ENCODE data around the gene HOMER2. TPM values are rescaled to one million over a fixed set of nuclear protein-coding genes. Genes with fewer than 3 reads are reported as not detected.
"Not testable (repeated sequence)": the region's sequence is repeated elsewhere in the genome, so short reads cannot be mapped to it uniquely, and the experiment has no call there.

Gene HOMER2
- 12.8 and 14.2 TPM in 2 replicates for total RNA-seq (2021)
- long read RNA-seq, partial matches to known transcripts = 0 of 4 reads
- long read RNA-seq, other reads (novel, unspliced or antisense) = 4 of 4 reads

DNA sequence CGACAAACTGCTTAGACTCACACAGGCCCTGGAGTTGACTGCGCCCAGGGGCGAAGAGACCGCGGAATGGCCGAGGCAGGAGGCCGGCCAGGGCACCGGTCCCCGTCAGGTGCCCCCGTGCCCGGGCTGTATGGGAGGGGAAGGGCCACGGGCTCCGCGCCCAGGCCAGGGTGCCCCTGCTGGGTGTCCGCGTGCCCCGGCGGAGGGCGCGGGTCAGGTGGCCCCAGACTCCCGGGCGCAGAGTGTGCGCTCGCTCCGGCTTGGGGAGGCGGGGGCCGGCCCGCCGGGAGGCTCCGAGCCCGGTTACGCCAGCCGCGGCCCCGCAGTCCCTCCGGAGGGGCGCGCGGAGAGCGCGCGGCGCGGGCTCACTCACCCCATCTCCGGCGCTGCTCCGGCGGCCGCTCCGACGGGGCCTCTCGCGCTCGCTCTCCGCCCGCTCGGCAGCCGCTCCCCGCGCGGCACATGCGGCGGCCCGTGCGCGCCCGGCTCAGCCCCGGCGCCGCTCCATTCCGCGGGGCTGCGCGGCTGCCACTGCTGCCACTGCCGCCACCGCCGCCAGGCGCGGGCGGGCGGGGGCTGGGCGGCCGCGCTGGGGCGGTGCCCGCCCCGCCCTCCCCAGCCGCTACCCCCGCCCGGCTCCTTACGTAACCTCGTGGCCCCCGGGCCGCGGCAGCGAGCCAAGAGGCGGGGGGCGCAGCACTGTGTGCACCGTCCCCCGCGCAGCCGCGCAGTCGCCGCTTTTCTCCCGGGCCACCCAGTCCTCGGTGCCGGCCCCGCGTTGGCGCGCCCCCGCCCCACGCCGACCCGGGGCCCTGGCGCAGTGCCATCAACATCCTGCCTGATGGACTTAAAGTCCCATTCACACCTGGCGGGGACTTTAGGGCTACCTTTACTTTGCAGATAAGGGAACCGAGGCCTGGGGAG, at the start of gene HOMER2:
Gene HOMER2, minus strand, starts transcription at position 563 of the 924 bp plus-strand sequence. Its CDS starts 185 bp downstream, at position 378.
- Histone ChIP-seq H2BK15ac (ENCODE audit: low read depth, low read length) (no peak within 1 kb of the TSS), H2BK12ac (ENCODE audit: insufficient read length, low read depth, low read length) (no peak within 1 kb of the TSS), H3K27me3 (ENCODE audit: insufficient read depth, low read length) (peaks cover 2% of the 10 kb centered on the region; the same call in 1 of the 2 replicates), H3K56ac (ENCODE audit: insufficient read length, low read depth, low read length) (no peak within 1 kb of the TSS), H4K5ac (ENCODE audit: insufficient read length, low read depth, low read length) (no peak within 1 kb of the TSS), H3K18ac (ENCODE audit: insufficient read length, low read depth, low read length) (no peak within 1 kb of the TSS), H3K14ac (ENCODE audit: insufficient read depth, low read length) (peak within 1 kb of the TSS; percentile 35; the same call in 1 of the 2 replicates), H2AFZ (ENCODE audit: low read length) (peak within 1 kb of the TSS; percentile 71), H3K4me2 (ENCODE audit: insufficient read depth, insufficient read length, low read length) (peak within 1 kb of the TSS; percentile 82), H4K8ac (replicated peaks; ENCODE audit: insufficient read length, low read depth, low read length) (no peak within 1 kb of the TSS), H3T11ph (ENCODE audit: low read length) (no peak within 1 kb of the TSS), H2BK20ac (ENCODE audit: low read depth, low read length, poor library complexity, severe bottlenecking) (no peak within 1 kb of the TSS), H2BK120ac (ENCODE audit: low read depth, low read length, poor library complexity, severe bottlenecking) (no peak within 1 kb of the TSS), H3K9me3 (ENCODE audit: control insufficient read depth, low read depth, low read length) (no peaks in the 10 kb centered on the region), H3K23me2 (ENCODE audit: insufficient read length, low read depth, low read length, poor library complexity, severe bottlenecking) (peaks cover 8% of the 10 kb centered on the region), H2BK5ac (ENCODE audit: insufficient read length, low read length) (no peak within 1 kb of the TSS), H3K4me1 (ENCODE audit: insufficient read depth, low read length) (no peaks in the 10 kb centered on the region), H3K79me2 (ENCODE audit: insufficient read depth, low read length) (no peaks in the 10 kb centered on the region), H3K27ac (ENCODE audit: insufficient read length, low read depth, low read length) (no peak within 1 kb of the TSS), H2AK5ac (ENCODE audit: insufficient read length, low read length) (no peak within 1 kb of the TSS), H3K4ac (ENCODE audit: low read depth, low read length) (no peak within 1 kb of the TSS), H4K91ac (ENCODE audit: insufficient read length, low read depth, low read length) (no peak within 1 kb of the TSS), H3K9ac (ENCODE audit: extremely low read depth, insufficient read length, low read length) (no peak within 1 kb of the TSS), H3K79me1 (ENCODE audit: insufficient read depth, low read depth, low read length, poor library complexity, severe bottlenecking) (no peaks in the 10 kb centered on the region), H3K23ac (ENCODE audit: insufficient read length, low read depth, low read length) (no peak within 1 kb of the TSS), H4K20me1 (ENCODE audit: control insufficient read depth, insufficient read depth, insufficient read length) (no peaks in the 10 kb centered on the region)
- WGBS (ENCODE audit: extremely low coverage, insufficient read length, low lambda C conversion rate) = no CpG with 5 or more reads among the region's 119 CpGs
- Mint-ChIP-seq H3K4me3 (peak within 1 kb of the TSS; percentile 64 to 83), H3K9me3 (no peaks in the 10 kb centered on the region), H3K27me3 (ENCODE audit: low read depth) (peaks cover 14% of the 10 kb centered on the region), H3K4me1 (peaks cover 5 to 8% of the 10 kb centered on the region in 2 experiments; a peak in 3 of 4 replicates), H3K27ac (no peak within 1 kb of the TSS), H3K36me3 (ENCODE audit: insufficient read depth in 1 of 3, low read depth in 3 of 3) (no peaks in the 10 kb centered on the region)
- TF ChIP-seq, protein P1, sequence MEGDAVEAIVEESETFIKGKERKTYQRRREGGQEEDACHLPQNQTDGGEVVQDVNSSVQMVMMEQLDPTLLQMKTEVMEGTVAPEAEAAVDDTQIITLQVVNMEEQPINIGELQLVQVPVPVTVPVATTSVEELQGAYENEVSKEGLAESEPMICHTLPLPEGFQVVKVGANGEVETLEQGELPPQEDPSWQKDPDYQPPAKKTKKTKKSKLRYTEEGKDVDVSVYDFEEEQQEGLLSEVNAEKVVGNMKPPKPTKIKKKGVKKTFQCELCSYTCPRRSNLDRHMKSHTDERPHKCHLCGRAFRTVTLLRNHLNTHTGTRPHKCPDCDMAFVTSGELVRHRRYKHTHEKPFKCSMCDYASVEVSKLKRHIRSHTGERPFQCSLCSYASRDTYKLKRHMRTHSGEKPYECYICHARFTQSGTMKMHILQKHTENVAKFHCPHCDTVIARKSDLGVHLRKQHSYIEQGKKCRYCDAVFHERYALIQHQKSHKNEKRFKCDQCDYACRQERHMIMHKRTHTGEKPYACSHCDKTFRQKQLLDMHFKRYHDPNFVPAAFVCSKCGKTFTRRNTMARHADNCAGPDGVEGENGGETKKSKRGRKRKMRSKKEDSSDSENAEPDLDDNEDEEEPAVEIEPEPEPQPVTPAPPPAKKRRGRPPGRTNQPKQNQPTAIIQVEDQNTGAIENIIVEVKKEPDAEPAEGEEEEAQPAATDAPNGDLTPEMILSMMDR (conservative IDR thresholded peaks at IDR 0.05) = no peak
- DNase-seq = peak; percentile 55

DNA sequence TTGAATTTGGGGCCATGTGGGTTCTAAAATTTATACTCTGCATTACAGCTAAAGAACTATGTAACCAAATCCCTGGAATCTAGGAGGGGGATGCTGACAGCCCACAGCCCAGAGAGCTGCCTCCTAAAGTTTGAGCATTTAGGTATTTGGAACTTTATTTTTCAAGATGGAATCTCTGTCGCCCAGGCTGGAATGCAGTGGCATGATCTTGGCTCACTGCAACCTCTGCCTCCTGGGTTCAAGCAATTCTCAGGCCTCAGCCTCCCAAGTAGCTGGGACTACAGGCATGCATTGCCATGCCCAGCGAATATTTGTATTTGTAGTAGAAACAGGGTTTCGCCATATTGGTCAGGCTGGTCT, 48.1 kb upstream of the HOMER2 start:
- not testable (repeated sequence) for H4K5ac ChIP-seq (ENCODE audit: insufficient read length, low read depth, low read length); DNase-seq; H3K27ac Mint-ChIP-seq; H3K9me3 ChIP-seq (ENCODE audit: control insufficient read depth, low read depth, low read length); H3K18ac ChIP-seq (ENCODE audit: insufficient read length, low read depth, low read length); H4K91ac ChIP-seq (ENCODE audit: insufficient read length, low read depth, low read length); H3K14ac ChIP-seq (ENCODE audit: insufficient read depth, low read length); H3K4me1 Mint-ChIP-seq; H3K4me3 Mint-ChIP-seq; H2AFZ ChIP-seq (ENCODE audit: low read length); H3T11ph ChIP-seq (ENCODE audit: low read length); H3K23ac ChIP-seq (ENCODE audit: insufficient read length, low read depth, low read length); H4K20me1 ChIP-seq (ENCODE audit: control insufficient read depth, insufficient read depth, insufficient read length); H3K9ac ChIP-seq (ENCODE audit: extremely low read depth, insufficient read length, low read length); H3K4me1 ChIP-seq (ENCODE audit: insufficient read depth, low read length); H2BK12ac ChIP-seq (ENCODE audit: insufficient read length, low read depth, low read length); H4K8ac ChIP-seq (replicated peaks; ENCODE audit: insufficient read length, low read depth, low read length); H3K27ac ChIP-seq (ENCODE audit: insufficient read length, low read depth, low read length); H2BK20ac ChIP-seq (ENCODE audit: low read depth, low read length, poor library complexity, severe bottlenecking); H3K4ac ChIP-seq (ENCODE audit: low read depth, low read length); H3K4me2 ChIP-seq (ENCODE audit: insufficient read depth, insufficient read length, low read length); H2AK5ac ChIP-seq (ENCODE audit: insufficient read length, low read length); H2BK120ac ChIP-seq (ENCODE audit: low read depth, low read length, poor library complexity, severe bottlenecking); H3K36me3 Mint-ChIP-seq (ENCODE audit: insufficient read depth in 1 of 3, low read depth in 3 of 3); H3K27me3 Mint-ChIP-seq (ENCODE audit: low read depth); H2BK15ac ChIP-seq (ENCODE audit: low read depth, low read length); H2BK5ac ChIP-seq (ENCODE audit: insufficient read length, low read length); H3K79me1 ChIP-seq (ENCODE audit: insufficient read depth, low read depth, low read length, poor library complexity, severe bottlenecking); H3K9me3 Mint-ChIP-seq; H3K79me2 ChIP-seq (ENCODE audit: insufficient read depth, low read length); H3K27me3 ChIP-seq (ENCODE audit: insufficient read depth, low read length); H3K56ac ChIP-seq (ENCODE audit: insufficient read length, low read depth, low read length); H3K23me2 ChIP-seq (ENCODE audit: insufficient read length, low read depth, low read length, poor library complexity, severe bottlenecking)
- no CpG with 5 or more reads among the region's 3 CpGs for WGBS (ENCODE audit: extremely low coverage, insufficient read length, low lambda C conversion rate)

All from H9 (cell line).